Measurements from ENCODE around the gene ST3GAL5. TPM values are rescaled to one million over a fixed set of nuclear protein-coding genes. Genes with fewer than 3 reads are reported as not detected.

Gene ST3GAL5
- total RNA-seq, 4 donors from 2014 or later: 3.0 to 20.2 (median 13.6) TPM

DNA sequence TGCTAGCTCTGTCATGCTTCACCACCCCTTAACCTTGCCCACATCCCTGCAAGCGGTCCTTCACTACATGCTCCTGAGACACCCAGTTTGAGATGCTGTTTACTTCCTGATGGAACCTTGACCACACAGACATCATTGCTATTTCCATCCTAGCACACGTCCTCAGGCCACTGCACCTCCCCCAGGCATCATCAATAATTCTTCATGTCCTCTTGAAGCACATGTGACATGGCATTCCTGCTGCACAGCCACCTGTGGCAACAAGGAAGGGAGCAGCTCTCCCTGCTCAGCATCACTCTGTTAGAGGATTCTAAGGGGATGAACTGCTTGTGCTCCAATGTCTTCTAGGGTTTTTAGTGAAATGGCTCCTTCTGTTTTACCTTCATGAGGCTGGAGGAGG lies 26.1 kb upstream of the ST3GAL5 start:
- WGBS, 2 donors (ENCODE audit: low coverage in 1 of 2): 44% methylated on average over 2 of the region's 2 CpGs; no CpG with 5 or more reads in 1 of the 2 donors
- no peaks in the 10 kb centered on the region for H3K27me3 ChIP-seq
- TF ChIP-seq EP300 (IDR thresholded peaks at IDR 0.05; ENCODE audit: low read depth) (no peak), CTCF (IDR thresholded peaks at IDR 0.05) (no peak), POLR2A (IDR thresholded peaks at IDR 0.05) (no peak), POLR2AphosphoS5 (IDR thresholded peaks at IDR 0.05) (no peak)
- no peaks in the 10 kb centered on the region for H3K9me3 ChIP-seq
- intact Hi-C loops (cut with DNase I; ENCODE audit: low total_unique reads) (no loop called here), in situ Hi-C loops (cut with MboI; ENCODE audit: low pct_ligation_motif_present in 1 of 4, low pct_unique_long_range_greater_than_20kb in 1 of 4, low sequenced_read_pairs in 3 of 4) (no loop called here)
- peak overlapping the region in 1 of 4 donors; percentile 14 for H3K27ac ChIP-seq
- peaks cover 0 to 3% (median 0%) of the 10 kb centered on the region in 4 donors for H3K4me1 ChIP-seq
- H3K36me3 ChIP-seq: no peaks in the 10 kb centered on the region
- DNase-seq: no peak
- no peak overlapping the region for H3K4me3 ChIP-seq

DNA sequence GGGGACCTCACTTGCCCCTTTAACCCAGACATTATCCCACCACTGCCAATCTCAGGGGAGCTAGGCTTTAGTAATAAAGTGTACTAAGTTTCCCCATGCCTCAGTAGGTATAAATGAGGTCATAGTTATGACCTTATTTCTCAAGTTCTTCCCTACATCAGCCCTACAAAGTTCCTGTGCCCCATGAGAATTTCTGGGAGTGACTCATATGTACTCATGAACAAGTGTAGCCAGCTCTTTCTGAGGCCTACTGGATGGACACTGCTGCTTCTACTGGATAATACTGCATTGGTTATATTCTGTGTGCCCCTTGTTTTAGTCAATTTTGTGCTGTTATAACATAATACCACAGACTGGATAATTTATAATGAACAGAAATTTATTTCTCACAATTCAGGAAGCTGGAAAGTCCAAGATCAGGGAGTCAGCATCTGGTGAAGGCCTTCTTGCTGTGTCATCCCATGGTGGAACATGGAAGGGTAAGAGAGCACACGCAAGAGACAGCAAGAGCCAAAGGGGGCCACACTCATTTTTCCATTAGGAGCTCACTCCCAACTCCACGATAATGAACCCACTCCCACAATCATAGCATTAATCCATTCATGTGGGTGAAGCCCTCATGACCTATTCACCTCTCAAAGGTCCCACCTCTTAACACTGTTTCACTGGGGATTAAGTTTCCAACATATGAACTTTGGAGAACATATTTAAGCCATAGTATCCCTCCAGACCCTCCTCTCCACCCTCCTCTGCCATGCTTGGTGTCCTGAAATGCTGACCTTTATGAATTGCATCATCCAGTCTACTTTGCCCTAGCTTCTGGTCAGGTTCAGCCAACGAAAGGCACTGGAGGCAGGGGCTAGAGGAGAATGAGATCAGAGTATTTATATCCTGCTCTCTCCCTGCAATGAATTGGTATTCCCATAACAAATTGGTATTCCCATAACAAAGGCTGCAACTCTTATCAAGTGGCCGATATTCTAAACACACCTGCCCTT lies 25.4 kb upstream of the ST3GAL5 start:
- TF ChIP-seq CTCF (IDR thresholded peaks at IDR 0.05) (no peak), POLR2A (IDR thresholded peaks at IDR 0.05) (no peak), POLR2AphosphoS5 (IDR thresholded peaks at IDR 0.05) (no peak), EP300 (IDR thresholded peaks at IDR 0.05; ENCODE audit: low read depth) (no peak)
- WGBS, 2 donors (ENCODE audit: low coverage in 1 of 2): 68 to 100% methylated on average over 1 to 4 of the region's 4 CpGs
- Histone ChIP-seq H3K27me3 (no peaks in the 10 kb centered on the region), H3K9me3 (no peaks in the 10 kb centered on the region), H3K4me1 (peaks cover 0 to 3% (median 0%) of the 10 kb centered on the region in 4 donors), H3K27ac (no peak overlapping the region), H3K36me3 (no peaks in the 10 kb centered on the region), H3K4me3 (no peak overlapping the region)
- DNase-seq: no peak
- in situ Hi-C loops (cut with MboI; ENCODE audit: low pct_ligation_motif_present in 1 of 4, low pct_unique_long_range_greater_than_20kb in 1 of 4, low sequenced_read_pairs in 3 of 4): no loop called here
- intact Hi-C loops (cut with DNase I; ENCODE audit: low total_unique reads): no loop called here

GRCh38 chr2:85911814-85912692 lies 23.3 kb upstream of the ST3GAL5 start:
- no peak for DNase-seq
- 76 to 78% methylated on average over 9 of the region's 9 CpGs for WGBS, 2 donors (ENCODE audit: low coverage in 1 of 2)
- in situ Hi-C loops (cut with MboI; ENCODE audit: low pct_ligation_motif_present in 1 of 4, low pct_unique_long_range_greater_than_20kb in 1 of 4, low sequenced_read_pairs in 3 of 4) (no loop called here), intact Hi-C loops (cut with DNase I; ENCODE audit: low total_unique reads) (no loop called here)
- Histone ChIP-seq H3K27ac (peak overlapping the region; percentile 43 to 66 (median 50)), H3K4me1 (peaks cover 0 to 3% (median 0%) of the 10 kb centered on the region in 4 donors), H3K36me3 (no peaks in the 10 kb centered on the region), H3K9me3 (no peaks in the 10 kb centered on the region), H3K27me3 (no peaks in the 10 kb centered on the region), H3K4me3 (no peak overlapping the region)
- TF ChIP-seq POLR2A (IDR thresholded peaks at IDR 0.05): no peak
- no peak for TF ChIP-seq EP300 (IDR thresholded peaks at IDR 0.05; ENCODE audit: low read depth)
- TF ChIP-seq POLR2AphosphoS5 (IDR thresholded peaks at IDR 0.05): peak in 1 of 3 donors; percentile 16

GRCh38 chr2:85911097-85911496 lies 22.3 kb upstream of the ST3GAL5 start:
- no peaks in the 10 kb centered on the region for H3K9me3 ChIP-seq
- WGBS, 2 donors (ENCODE audit: low coverage in 1 of 2): 53 to 72% methylated on average over 4 to 6 of the region's 6 CpGs
- DNase-seq: no peak
- TF ChIP-seq EP300 (IDR thresholded peaks at IDR 0.05; ENCODE audit: low read depth): no peak
- TF ChIP-seq POLR2AphosphoS5 (IDR thresholded peaks at IDR 0.05): no peak
- no peak for TF ChIP-seq CTCF (IDR thresholded peaks at IDR 0.05)
- no peak for TF ChIP-seq POLR2A (IDR thresholded peaks at IDR 0.05)
- intact Hi-C loops (cut with DNase I; ENCODE audit: low total_unique reads) (no loop called here), in situ Hi-C loops (cut with MboI; ENCODE audit: low pct_ligation_motif_present in 1 of 4, low pct_unique_long_range_greater_than_20kb in 1 of 4, low sequenced_read_pairs in 3 of 4) (no loop called here)
- no peaks in the 10 kb centered on the region for H3K27me3 ChIP-seq
- H3K36me3 ChIP-seq: no peaks in the 10 kb centered on the region
- H3K4me1 ChIP-seq: peaks cover 0 to 3% (median 0%) of the 10 kb centered on the region in 4 donors
- H3K27ac ChIP-seq: peak overlapping the region; percentile 43 to 66 (median 50)
- H3K4me3 ChIP-seq: no peak overlapping the region
